Measurements from ENCODE around the gene PBRM1.

GRCh38 chr3:52596658-52597265 is 89.0 kb downstream of the PBRM1 start:
- TF ChIP-seq POLR2AphosphoS5 (IDR thresholded peaks at IDR 0.05) = no peak
- TF ChIP-seq POLR2A (IDR thresholded peaks at IDR 0.05) = no peak
